NB4 (cell line): ENCODE results near the gene RNF225.

Source experiments
- CTCF ChIP-seq: IDR thresholded peaks from one replicate; pipeline ENCODE4 v1.5.1; 2012; ENCODE audit warnings: low read depth, low read length
- MYC ChIP-seq: IDR thresholded peaks from 2 replicates; pipeline ENCODE4 v1.6.1; 2011; ENCODE audit warnings: low read depth, low read length

GRCh38 chr19:58398545-58398944, 3.1 kb downstream of the RNF225 start:
- TF ChIP-seq CTCF: no peak
- TF ChIP-seq MYC: no peak
